Muscle layer of colon (tissue), 2 donors: ENCODE data around the gene TGFB2.

Experiments
- H3K27ac ChIP-seq: one replicate; pipeline ENCODE4 v1.7.0; 2013; ENCODE audit warnings: low read depth, mild to moderate bottlenecking, low read length, moderate library complexity
- H3K27me3 ChIP-seq, 2 donors: one replicate each; pipeline ENCODE4 v1.7.0; 2013; ENCODE audit warnings: low read length in 2 of 2, mild to moderate bottlenecking in 2 of 2; ENCODE audit not compliant: insufficient read depth in 2 of 2, control insufficient read depth in 1 of 2
- H3K36me3 ChIP-seq: one replicate; pipeline ENCODE4 v1.7.0; 2013; ENCODE audit warnings: mild to moderate bottlenecking, low read length; ENCODE audit not compliant: insufficient read depth
- H3K4me1 ChIP-seq: one replicate; pipeline ENCODE4 v1.7.0; 2013; ENCODE audit warnings: mild to moderate bottlenecking, low read length; ENCODE audit not compliant: insufficient read depth
- H3K4me3 ChIP-seq, 2 donors: one replicate each; pipeline ENCODE4 v1.7.0; 2013; ENCODE audit warnings: low read length in 2 of 2, low read depth in 1 of 2, mild to moderate bottlenecking in 1 of 2, moderate library complexity in 1 of 2
- H3K9ac ChIP-seq: one replicate; pipeline ENCODE4 v1.7.0; 2013; ENCODE audit warnings: low read length
- H3K9me3 ChIP-seq: one replicate; pipeline ENCODE4 v1.7.0; 2013; ENCODE audit warnings: mild to moderate bottlenecking, low read length
- donor health status: abdominal sarcoma.
- donor health status: Adenocarcinoma of cecum.

TGFB2 gene

DNA sequence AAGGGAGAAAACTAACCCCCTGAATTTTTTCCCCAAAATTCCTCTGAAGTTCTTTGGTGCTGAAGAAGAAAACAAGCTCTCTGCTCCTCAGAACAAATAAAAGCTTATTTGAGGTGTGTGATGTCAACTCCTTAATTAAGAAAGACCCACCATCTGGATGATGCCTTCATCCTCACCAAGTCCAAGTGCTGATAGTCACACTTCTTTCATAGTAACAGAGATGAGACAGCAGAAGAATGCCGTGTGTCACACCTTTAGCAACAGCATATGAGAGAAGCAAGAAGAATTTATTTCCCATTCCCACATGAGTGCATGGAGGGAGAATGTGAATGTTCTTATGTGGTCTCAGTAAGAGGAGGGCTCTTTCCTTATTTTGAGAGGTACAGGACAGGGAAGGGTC lies 91.2 kb downstream of the TGFB2 start:
- no peaks in the 10 kb centered on the region for H3K27me3 ChIP-seq
- H3K36me3 ChIP-seq = peaks cover 9% of the 10 kb centered on the region
- H3K4me1 ChIP-seq = peaks cover 16% of the 10 kb centered on the region
- no peak overlapping the region for H3K9ac ChIP-seq
- H3K9me3 ChIP-seq = no peaks in the 10 kb centered on the region
- H3K4me3 ChIP-seq = no peak overlapping the region
- H3K27ac ChIP-seq = no peak overlapping the region

DNA sequence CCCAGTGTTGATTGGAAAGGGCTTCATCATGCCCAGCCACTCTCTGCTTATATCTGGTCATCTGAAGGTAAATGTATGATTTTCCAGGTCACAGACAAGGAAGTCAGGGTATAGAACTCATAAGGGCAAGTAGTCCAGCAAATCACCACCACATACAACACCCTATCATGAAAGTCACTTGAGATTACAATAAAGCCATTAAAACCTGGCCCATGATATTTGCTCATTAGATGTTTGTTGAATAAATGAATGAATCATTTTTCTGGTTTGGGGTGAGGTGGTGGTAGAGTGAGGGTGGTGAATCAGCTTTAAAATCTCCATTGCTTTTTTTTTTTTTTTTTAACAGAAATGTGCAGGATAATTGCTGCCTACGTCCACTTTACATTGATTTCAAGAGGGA lies 91.9 kb downstream of the TGFB2 start:
- Histone ChIP-seq H3K36me3 (peaks cover 9% of the 10 kb centered on the region), H3K9ac (no peak overlapping the region), H3K27ac (no peak overlapping the region), H3K9me3 (no peaks in the 10 kb centered on the region), H3K4me3 (no peak overlapping the region), H3K27me3 (no peaks in the 10 kb centered on the region), H3K4me1 (peaks cover 16% of the 10 kb centered on the region)

- Histone ChIP-seq H3K4me1 (peaks cover 4% of the 10 kb centered on the region), H3K4me3 (no peak overlapping the region), H3K36me3 (peaks cover 9% of the 10 kb centered on the region), H3K9me3 (no peaks in the 10 kb centered on the region), H3K27ac (peak overlapping the region; percentile 39), H3K27me3 (no peaks in the 10 kb centered on the region), H3K9ac (no peak overlapping the region)
Observed at GRCh38 chr1:218439541-218440295, 94.6 kb downstream of the TGFB2 start.

- H3K4me3 ChIP-seq = no peak overlapping the region
- H3K27me3 ChIP-seq = no peaks in the 10 kb centered on the region
- H3K9me3 ChIP-seq = no peaks in the 10 kb centered on the region
- no peaks in the 10 kb centered on the region for H3K36me3 ChIP-seq
- no peak overlapping the region for H3K27ac ChIP-seq
- peaks cover 4% of the 10 kb centered on the region for H3K4me1 ChIP-seq
- H3K9ac ChIP-seq = no peak overlapping the region
Observed at GRCh38 chr1:218443255-218443654, 98.1 kb downstream of the TGFB2 start.

DNA sequence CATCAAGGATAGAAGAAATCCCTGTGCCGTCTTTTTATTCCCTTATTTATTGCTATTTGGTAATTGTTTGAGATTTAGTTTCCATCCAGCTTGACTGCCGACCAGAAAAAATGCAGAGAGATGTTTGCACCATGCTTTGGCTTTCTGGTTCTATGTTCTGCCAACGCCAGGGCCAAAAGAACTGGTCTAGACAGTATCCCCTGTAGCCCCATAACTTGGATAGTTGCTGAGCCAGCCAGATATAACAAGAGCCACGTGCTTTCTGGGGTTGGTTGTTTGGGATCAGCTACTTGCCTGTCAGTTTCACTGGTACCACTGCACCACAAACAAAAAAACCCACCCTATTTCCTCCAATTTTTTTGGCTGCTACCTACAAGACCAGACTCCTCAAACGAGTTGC lies 99.0 kb downstream of the TGFB2 start:
- Histone ChIP-seq H3K27ac (no peak overlapping the region), H3K9me3 (no peaks in the 10 kb centered on the region), H3K36me3 (no peaks in the 10 kb centered on the region), H3K4me3 (no peak overlapping the region), H3K27me3 (no peaks in the 10 kb centered on the region), H3K4me1 (peaks cover 2% of the 10 kb centered on the region), H3K9ac (no peak overlapping the region)

DNA sequence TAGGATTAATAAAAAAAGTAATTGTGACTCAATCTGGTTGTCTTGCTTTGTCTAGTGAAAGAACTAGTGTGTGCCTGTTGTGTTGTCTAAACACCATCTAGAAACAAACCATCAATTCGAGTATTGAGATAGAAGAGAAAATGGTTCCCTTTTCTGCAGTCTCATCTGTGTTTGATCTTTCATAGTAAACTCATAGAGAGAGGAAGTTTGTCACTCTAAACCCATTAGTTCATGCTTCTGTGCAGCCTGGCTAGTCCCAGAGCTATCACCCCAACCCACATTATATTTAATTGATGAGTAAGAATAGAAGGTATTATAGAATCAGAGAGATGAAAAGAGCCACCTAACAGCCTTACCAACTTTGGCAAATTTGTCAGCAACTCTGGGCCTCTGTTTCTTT lies 99.5 kb downstream of the TGFB2 start:
- Histone ChIP-seq H3K9me3 (no peaks in the 10 kb centered on the region), H3K9ac (no peak overlapping the region), H3K4me1 (no peaks in the 10 kb centered on the region), H3K36me3 (no peaks in the 10 kb centered on the region), H3K4me3 (no peak overlapping the region), H3K27me3 (no peaks in the 10 kb centered on the region), H3K27ac (no peak overlapping the region)

GRCh38 chr1:218447010-218447689 lies 102.0 kb downstream of the TGFB2 start:
- no peak overlapping the region for H3K9ac ChIP-seq
- H3K9me3 ChIP-seq = no peaks in the 10 kb centered on the region
- H3K27me3 ChIP-seq = no peaks in the 10 kb centered on the region
- H3K4me3 ChIP-seq = no peak overlapping the region
- H3K4me1 ChIP-seq = no peaks in the 10 kb centered on the region
- no peak overlapping the region for H3K27ac ChIP-seq
- H3K36me3 ChIP-seq = no peaks in the 10 kb centered on the region

- Histone ChIP-seq H3K27me3 (no peaks in the 10 kb centered on the region), H3K9me3 (no peaks in the 10 kb centered on the region), H3K4me3 (no peak overlapping the region), H3K36me3 (no peaks in the 10 kb centered on the region), H3K27ac (no peak overlapping the region), H3K4me1 (no peaks in the 10 kb centered on the region), H3K9ac (no peak overlapping the region)
Observed at GRCh38 chr1:218451415-218451814, 106.3 kb downstream of the TGFB2 start.

- no peaks in the 10 kb centered on the region for H3K27me3 ChIP-seq
- H3K36me3 ChIP-seq = no peaks in the 10 kb centered on the region
- peaks cover 9% of the 10 kb centered on the region for H3K4me1 ChIP-seq
- H3K27ac ChIP-seq = no peak overlapping the region
- no peak overlapping the region for H3K4me3 ChIP-seq
- no peak overlapping the region for H3K9ac ChIP-seq
- H3K9me3 ChIP-seq = no peaks in the 10 kb centered on the region
Observed at GRCh38 chr1:218454700-218455282, 109.7 kb downstream of the TGFB2 start.

DNA sequence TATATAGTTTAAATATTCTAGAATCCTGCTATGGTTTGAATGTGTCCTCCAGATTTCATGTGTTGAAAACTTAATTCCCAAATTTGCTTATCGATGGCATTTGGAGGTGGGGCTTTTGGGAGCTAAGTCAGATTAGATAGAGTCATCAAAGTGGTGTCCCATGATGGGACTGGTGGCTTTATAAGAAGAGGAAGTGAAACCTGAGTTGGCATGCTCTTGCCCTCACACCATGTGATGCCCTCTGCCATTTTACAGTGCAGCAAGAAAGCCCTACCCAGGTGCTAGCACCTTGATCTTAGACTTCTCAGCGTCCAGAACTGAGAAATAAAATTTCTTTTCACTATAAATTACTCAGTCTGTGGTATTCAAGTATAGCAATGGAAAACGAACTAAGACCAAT lies 111.3 kb downstream of the TGFB2 start:
- no peak overlapping the region for H3K9ac ChIP-seq
- H3K9me3 ChIP-seq = no peaks in the 10 kb centered on the region
- no peak overlapping the region for H3K4me3 ChIP-seq
- H3K27me3 ChIP-seq = no peaks in the 10 kb centered on the region
- H3K4me1 ChIP-seq = peaks cover 26% of the 10 kb centered on the region
- H3K36me3 ChIP-seq = no peaks in the 10 kb centered on the region
- no peak overlapping the region for H3K27ac ChIP-seq

GRCh38 chr1:218459450-218459849 lies 114.3 kb downstream of the TGFB2 start:
- Histone ChIP-seq H3K4me1 (peaks cover 40% of the 10 kb centered on the region), H3K27ac (peak overlapping the region; percentile 43), H3K4me3 (no peak overlapping the region)

More at GRCh38 chr1:218459450-218459849, 114.3 kb downstream of the TGFB2 start:
- H3K36me3 ChIP-seq = no peaks in the 10 kb centered on the region
- H3K9me3 ChIP-seq = no peaks in the 10 kb centered on the region
- no peaks in the 10 kb centered on the region for H3K27me3 ChIP-seq
- H3K9ac ChIP-seq = no peak overlapping the region
